Measurements from ENCODE around the gene GPRC5C.

The GPRC5C gene, protein sequence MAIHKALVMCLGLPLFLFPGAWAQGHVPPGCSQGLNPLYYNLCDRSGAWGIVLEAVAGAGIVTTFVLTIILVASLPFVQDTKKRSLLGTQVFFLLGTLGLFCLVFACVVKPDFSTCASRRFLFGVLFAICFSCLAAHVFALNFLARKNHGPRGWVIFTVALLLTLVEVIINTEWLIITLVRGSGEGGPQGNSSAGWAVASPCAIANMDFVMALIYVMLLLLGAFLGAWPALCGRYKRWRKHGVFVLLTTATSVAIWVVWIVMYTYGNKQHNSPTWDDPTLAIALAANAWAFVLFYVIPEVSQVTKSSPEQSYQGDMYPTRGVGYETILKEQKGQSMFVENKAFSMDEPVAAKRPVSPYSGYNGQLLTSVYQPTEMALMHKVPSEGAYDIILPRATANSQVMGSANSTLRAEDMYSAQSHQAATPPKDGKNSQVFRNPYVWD

DNA sequence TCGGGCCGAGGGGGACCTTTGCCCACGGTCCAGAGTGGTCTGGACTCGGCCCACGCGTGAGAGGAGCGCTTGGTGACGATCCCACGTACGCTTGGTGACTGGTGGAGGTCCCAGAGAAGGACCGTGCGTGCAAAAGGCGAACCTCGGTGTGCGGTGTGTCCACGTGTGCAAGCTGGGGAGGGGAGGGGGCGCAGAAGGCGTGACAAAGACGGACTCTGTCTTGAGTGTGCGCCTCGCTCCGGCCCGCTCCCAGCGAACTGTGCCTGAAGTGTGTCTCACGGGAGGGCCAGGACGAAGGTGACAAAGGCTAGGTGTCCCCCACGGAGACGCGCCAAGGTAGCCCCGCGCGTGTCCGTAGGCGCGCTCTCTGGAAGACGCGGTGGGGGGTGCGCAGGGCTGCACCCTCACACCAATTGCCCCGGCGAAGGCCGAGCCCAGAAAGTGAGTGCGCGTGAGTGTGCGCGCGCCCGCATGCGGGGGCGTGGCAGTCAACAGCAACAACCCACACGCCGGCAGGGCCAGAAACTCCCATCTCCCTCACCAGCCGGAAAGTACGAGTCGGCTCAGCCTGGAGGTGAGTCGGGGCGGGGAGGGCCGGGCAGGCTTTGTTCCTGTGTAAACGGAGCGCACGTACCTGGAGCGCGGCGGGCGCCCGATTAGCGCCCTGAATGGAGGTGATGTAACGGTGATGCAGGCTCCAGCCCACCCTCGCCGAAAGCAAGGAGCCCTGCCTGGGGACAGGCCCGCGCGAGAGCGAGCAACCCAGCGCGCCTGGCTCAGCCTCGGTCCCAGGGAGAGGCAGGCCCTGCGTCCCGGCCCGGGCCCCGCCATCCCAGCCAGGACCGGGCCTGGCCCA is at the start of gene GPRC5C:
GPRC5C (plus strand) TSS at position 521 of the 856 bp plus-strand sequence. CDS start 7,689 bp downstream, outside the sequence.
- peak; percentile 80 for DNase-seq (ENCODE audit: low read depth)
- TF ChIP-seq CTCF (IDR thresholded peaks at IDR 0.05; ENCODE audit: low read depth, low read length) (no peak), MYC (IDR thresholded peaks at IDR 0.05; ENCODE audit: low read depth, low read length) (peak; percentile 25; the same call in 1 of the 2 replicates), MAX (IDR thresholded peaks at IDR 0.05; ENCODE audit: low read depth, low read length) (peak; percentile 50), POLR2A (IDR thresholded peaks at IDR 0.05; ENCODE audit: extremely low read depth, insufficient read length) (no peak)
- H3K4me3 ChIP-seq (ENCODE audit: low read depth, low read length), result peak within 1 kb of the TSS; percentile 36

DNA sequence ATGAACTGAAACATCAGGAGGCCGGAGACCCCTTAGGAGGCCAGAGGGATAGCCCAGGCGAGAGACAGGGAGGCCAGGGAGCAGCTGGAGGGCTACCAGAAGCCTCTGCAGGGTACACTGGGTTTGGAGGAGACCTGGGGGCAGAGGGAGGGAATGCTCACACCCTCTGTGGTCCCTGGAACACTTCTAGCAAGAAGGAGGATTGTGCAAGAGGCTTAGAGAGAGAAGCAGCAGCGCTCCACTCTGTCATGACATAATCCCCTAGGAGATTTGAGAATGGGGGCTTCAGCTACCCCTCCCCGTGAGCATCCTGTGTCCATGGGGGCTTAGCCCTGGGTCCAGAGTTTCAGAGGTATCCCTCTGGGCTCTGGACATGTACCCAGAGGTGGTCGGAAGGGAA is 48.7 kb upstream of the GPRC5C start:
- TF ChIP-seq POLR2A (IDR thresholded peaks at IDR 0.05; ENCODE audit: extremely low read depth, insufficient read length) (no peak), CTCF (IDR thresholded peaks at IDR 0.05; ENCODE audit: low read depth, low read length) (no peak), MAX (IDR thresholded peaks at IDR 0.05; ENCODE audit: low read depth, low read length) (no peak), MYC (IDR thresholded peaks at IDR 0.05; ENCODE audit: low read depth, low read length) (no peak)
- no peak overlapping the region for H3K4me3 ChIP-seq (ENCODE audit: low read depth, low read length)
- peak; percentile 59 for DNase-seq (ENCODE audit: low read depth)

- no peak overlapping the region for H3K4me3 ChIP-seq (ENCODE audit: low read depth, low read length)
- no peak for TF ChIP-seq MYC (IDR thresholded peaks at IDR 0.05; ENCODE audit: low read depth, low read length)
- no peak for TF ChIP-seq CTCF (IDR thresholded peaks at IDR 0.05; ENCODE audit: low read depth, low read length)
- TF ChIP-seq POLR2A (IDR thresholded peaks at IDR 0.05; ENCODE audit: extremely low read depth, insufficient read length), result no peak
- no peak for TF ChIP-seq MAX (IDR thresholded peaks at IDR 0.05; ENCODE audit: low read depth, low read length)
- no peak for DNase-seq (ENCODE audit: low read depth)
These were observed 46.7 kb upstream of the GPRC5C start for GRCh38 chr17:74385201-74385600.

DNA sequence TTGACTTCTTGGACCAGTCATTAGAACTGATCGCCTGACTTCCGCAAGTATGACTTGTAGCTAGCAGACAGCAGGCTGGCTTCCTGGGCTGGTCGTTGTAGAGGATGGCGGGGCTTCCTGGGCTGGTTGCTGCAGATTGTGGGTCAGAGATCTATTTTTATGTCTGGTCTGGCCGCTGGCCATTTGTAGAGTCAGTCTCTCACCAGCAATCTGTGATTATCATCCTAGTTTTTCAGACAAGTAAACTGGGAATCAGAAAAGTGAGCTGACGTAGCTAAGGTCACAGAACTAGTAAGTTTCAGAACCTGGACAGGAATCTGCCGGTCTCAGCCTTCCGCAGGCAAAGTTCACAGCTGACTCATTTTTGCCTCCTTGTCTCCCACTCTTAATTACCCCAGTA is 45.5 kb upstream of the GPRC5C start:
- no peak overlapping the region for H3K4me3 ChIP-seq (ENCODE audit: low read depth, low read length)
- no peak for TF ChIP-seq MYC (IDR thresholded peaks at IDR 0.05; ENCODE audit: low read depth, low read length)
- TF ChIP-seq POLR2A (IDR thresholded peaks at IDR 0.05; ENCODE audit: extremely low read depth, insufficient read length), result no peak
- peak; percentile 34 for DNase-seq (ENCODE audit: low read depth)

GRCh38 chr17:74387365-74388218 is 44.3 kb upstream of the GPRC5C start:
- no peak overlapping the region for H3K4me3 ChIP-seq (ENCODE audit: low read depth, low read length)
- peak; percentile 35 for DNase-seq (ENCODE audit: low read depth)
- no peak for TF ChIP-seq CTCF (IDR thresholded peaks at IDR 0.05; ENCODE audit: low read depth, low read length)
- TF ChIP-seq POLR2A (IDR thresholded peaks at IDR 0.05; ENCODE audit: extremely low read depth, insufficient read length), result no peak
- TF ChIP-seq MAX (IDR thresholded peaks at IDR 0.05; ENCODE audit: low read depth, low read length), result no peak
- TF ChIP-seq MYC (IDR thresholded peaks at IDR 0.05; ENCODE audit: low read depth, low read length), result no peak

Measured in NB4 (cell line).